Neuronal stem cell (in vitro differentiated cells): ENCODE data around the gene APOBEC3C.
"Not testable (repeated sequence)": the region's sequence is repeated elsewhere in the genome, so short reads cannot be mapped to it uniquely, and the experiment has no call there.

Experiments used
- DNase-seq: peaks from one replicate; pipeline ENCODE4 v3.0.0-alpha.2; 2013; ENCODE audit warnings: low spot score
- H2AFZ ChIP-seq: one replicate; pipeline ENCODE4 v1.6.1; 2013; ENCODE audit warnings: mild to moderate bottlenecking, low read length, inconsistent platforms
- H2AK5ac ChIP-seq: 2 replicates; pipeline ENCODE4 v1.6.1; 2013; ENCODE audit warnings: low read depth, mild to moderate bottlenecking, inconsistent platforms, low read length, moderate library complexity, mixed read lengths
- H2BK120ac ChIP-seq: 2 replicates; pipeline ENCODE4 v1.6.1; 2013; ENCODE audit warnings: low read depth, mild to moderate bottlenecking, inconsistent platforms, low read length, moderate library complexity, mixed read lengths
- H2BK12ac ChIP-seq: one replicate; pipeline ENCODE4 v1.6.1; 2013; ENCODE audit warnings: low read length, inconsistent platforms
- H2BK15ac ChIP-seq: 2 replicates; pipeline ENCODE4 v1.6.1; 2013; ENCODE audit warnings: mild to moderate bottlenecking, low read length, inconsistent platforms, mixed read lengths
- H2BK5ac ChIP-seq: one replicate; pipeline ENCODE4 v1.6.1; 2013; ENCODE audit warnings: inconsistent platforms, mild to moderate bottlenecking, low read length, moderate library complexity
- H3K14ac ChIP-seq: one replicate; pipeline ENCODE4 v1.6.1; 2013; ENCODE audit warnings: low read length, inconsistent platforms
- H3K18ac ChIP-seq: 2 replicates; pipeline ENCODE4 v1.6.1; 2013; ENCODE audit warnings: low read length, inconsistent platforms
- H3K23ac ChIP-seq: 2 replicates; pipeline ENCODE4 v1.6.1; 2013; ENCODE audit warnings: low read depth, mild to moderate bottlenecking, mixed read lengths, low read length, inconsistent platforms; ENCODE audit not compliant: poor library complexity
- H3K27ac ChIP-seq: replicated peaks from 3 replicates; pipeline ENCODE4 v1.5.1; 2013; ENCODE audit warnings: low read length, inconsistent platforms
- H3K27me3 ChIP-seq, 3 experiments: 2 replicates each; pipeline ENCODE4 v1.6.1; 2013; ENCODE audit warnings: low read length in 3 of 3, mild to moderate bottlenecking in 2 of 3, inconsistent platforms in 1 of 3, low read depth in 1 of 3, mixed read lengths in 1 of 3, moderate library complexity in 1 of 3; ENCODE audit not compliant: control insufficient read depth in 3 of 3, insufficient read depth in 3 of 3
- H3K36me3 ChIP-seq, 2 donors: replicated peaks in 1 of 2; 2 replicates each; pipeline ENCODE4 v1.6.1; 2013; ENCODE audit warnings: low read length in 2 of 2; ENCODE audit not compliant: control insufficient read depth in 2 of 2, insufficient read depth in 2 of 2
- H3K4ac ChIP-seq: 2 replicates; pipeline ENCODE4 v1.6.1; 2013; ENCODE audit warnings: inconsistent platforms, mild to moderate bottlenecking, low read length, moderate library complexity
- H3K4me1 ChIP-seq, 2 donors: 1 replicate in 1 of 2; 2 replicates in 1 of 2; pipeline ENCODE4 v1.6.1; 2013; ENCODE audit warnings: low read length in 2 of 2, low read depth in 1 of 2; ENCODE audit not compliant: control insufficient read depth in 2 of 2, insufficient read depth in 1 of 2
- H3K4me2 ChIP-seq: one replicate; pipeline ENCODE4 v1.6.1; 2013; ENCODE audit warnings: mild to moderate bottlenecking, low read length, inconsistent platforms; ENCODE audit not compliant: insufficient read depth, poor library complexity, severe bottlenecking
- H3K4me3 ChIP-seq, 2 donors: 2 replicates each; pipeline ENCODE4 v1.5.1; 2013; ENCODE audit warnings: low read length in 2 of 2, mild to moderate bottlenecking in 2 of 2, inconsistent platforms in 1 of 2, moderate library complexity in 1 of 2
- H3K79me1 ChIP-seq: one replicate; pipeline ENCODE4 v1.6.1; 2013; ENCODE audit warnings: low read depth, mild to moderate bottlenecking, inconsistent platforms, low read length, moderate library complexity
- H3K9ac ChIP-seq: one replicate; pipeline ENCODE4 v1.6.1; 2013; ENCODE audit warnings: mild to moderate bottlenecking, low read depth, low read length, inconsistent platforms; ENCODE audit not compliant: poor library complexity
- H3K9me3 ChIP-seq, 2 donors: replicated peaks in 1 of 2; 2 replicates each; pipeline versions ENCODE3 to v1.6.1; 2013; ENCODE audit warnings: low read length in 2 of 2, mild to moderate bottlenecking in 2 of 2, inconsistent platforms in 1 of 2, low read depth in 1 of 2, mixed read lengths in 1 of 2, moderate library complexity in 1 of 2; ENCODE audit not compliant: control insufficient read depth in 2 of 2, insufficient read depth in 1 of 2
- H4K8ac ChIP-seq: one replicate; pipeline ENCODE4 v1.6.1; 2013; ENCODE audit warnings: low read depth, mild to moderate bottlenecking, inconsistent platforms, low read length, moderate library complexity
- H4K91ac ChIP-seq: one replicate; pipeline ENCODE4 v1.6.1; 2013; ENCODE audit warnings: low read length, low read depth, mild to moderate bottlenecking, inconsistent platforms; ENCODE audit not compliant: poor library complexity
- WGBS, 2 donors: extraction: QIAGEN DNeasy Blood & Tissue Kit; methylation state at CpG; one replicate each; pipeline ENCODE4 v1.1.7; 2013; ENCODE audit warnings: missing lambda C conversion rate in 2 of 2, mixed read lengths in 1 of 2; ENCODE audit not compliant: insufficient read length in 2 of 2, insufficient replicate concordance in 1 of 2; ENCODE audit errors: extremely low coverage in 2 of 2; 5-methylcytosine and 5-hydroxymethylcytosine counted together

The APOBEC3C gene

GRCh38 chr22:38980587-38980986, 33.5 kb upstream of the APOBEC3C start:
- not testable (repeated sequence) for H3K4me3 ChIP-seq, DNase-seq, H2BK120ac ChIP-seq, H3K9ac ChIP-seq, H3K4me2 ChIP-seq, H3K23ac ChIP-seq, H4K91ac ChIP-seq, H3K4ac ChIP-seq, H2BK12ac ChIP-seq, H3K27ac ChIP-seq, H2BK5ac ChIP-seq, H2AK5ac ChIP-seq, H2BK15ac ChIP-seq, H3K79me1 ChIP-seq, H3K18ac ChIP-seq, H3K36me3 ChIP-seq, H3K27me3 ChIP-seq, H4K8ac ChIP-seq, H3K14ac ChIP-seq
- no CpG with 5 or more reads among the region's 10 CpGs for WGBS, 2 donors
- Histone ChIP-seq H3K4me1 (peaks cover 6 to 11% of the 10 kb centered on the region in 2 donors), H3K9me3 (peaks cover 8 to 13% of the 10 kb centered on the region in 2 donors), H2AFZ (peak overlapping the region; percentile 51)

GRCh38 chr22:38981005-38981991, 32.8 kb upstream of the APOBEC3C start:
- no peaks in the 10 kb centered on the region for H3K79me1 ChIP-seq
- H3K9me3 ChIP-seq, result peaks cover 4 to 7% of the 10 kb centered on the region in 2 donors
- H3K14ac ChIP-seq, result no peak overlapping the region
- H4K91ac ChIP-seq, result no peak overlapping the region
- H3K4ac ChIP-seq, result no peak overlapping the region
- no CpG with 5 or more reads among the region's 27 CpGs for WGBS, 2 donors
- no peak overlapping the region for H2BK120ac ChIP-seq
- H3K27ac ChIP-seq, result no peak overlapping the region
- peak overlapping the region; percentile 97 for H2AFZ ChIP-seq
- peak overlapping the region; percentile 14 for H2BK15ac ChIP-seq
- H2AK5ac ChIP-seq, result no peak overlapping the region
- H2BK5ac ChIP-seq, result no peak overlapping the region
- DNase-seq, result peak; percentile 26
- no peak overlapping the region for H2BK12ac ChIP-seq
- no peaks in the 10 kb centered on the region for H3K27me3 ChIP-seq
- peak overlapping the region in 1 of 2 donors; percentile 45 for H3K4me3 ChIP-seq
- no peak overlapping the region for H3K9ac ChIP-seq
- no peaks in the 10 kb centered on the region for H3K36me3 ChIP-seq
- no peak overlapping the region for H3K4me2 ChIP-seq
- H3K4me1 ChIP-seq, result peaks cover 6 to 11% of the 10 kb centered on the region in 2 donors
- peak overlapping the region; percentile 93 for H3K18ac ChIP-seq
- H4K8ac ChIP-seq, result no peak overlapping the region
- no peak overlapping the region for H3K23ac ChIP-seq

GRCh38 chr22:38981992-38982927, 31.8 kb upstream of the APOBEC3C start, which contains the start of gene APOBEC3B:
TSS of gene APOBEC3B (plus strand) at chr22:38982347. CDS start at chr22:38982454, 107 bp downstream.
- no peak within 1 kb of the TSS for H2BK12ac ChIP-seq
- H3K4ac ChIP-seq, result no peak within 1 kb of the TSS
- no peak within 1 kb of the TSS for H3K9ac ChIP-seq
- WGBS, 2 donors, result no CpG with 5 or more reads among the region's 16 CpGs
- peaks cover 6 to 11% of the 10 kb centered on the region in 2 donors for H3K4me1 ChIP-seq
- H3K4me2 ChIP-seq, result peak within 1 kb of the TSS; percentile 26
- H2BK15ac ChIP-seq, result peak within 1 kb of the TSS; percentile 14
- H3K27ac ChIP-seq, result no peak within 1 kb of the TSS
- H4K8ac ChIP-seq, result no peak within 1 kb of the TSS
- peak within 1 kb of the TSS; percentile 97 for H2AFZ ChIP-seq
- no peak within 1 kb of the TSS for H4K91ac ChIP-seq
- no peak within 1 kb of the TSS for H2BK120ac ChIP-seq
- no peaks in the 10 kb centered on the region for H3K36me3 ChIP-seq
- H3K14ac ChIP-seq, result no peak within 1 kb of the TSS
- peak within 1 kb of the TSS in 1 of 2 donors; percentile 45 for H3K4me3 ChIP-seq
- no peaks in the 10 kb centered on the region for H3K27me3 ChIP-seq
- H3K23ac ChIP-seq, result no peak within 1 kb of the TSS
- H3K9me3 ChIP-seq, result peaks cover 4 to 7% of the 10 kb centered on the region in 2 donors
- DNase-seq, result peak; percentile 41
- H3K18ac ChIP-seq, result peak within 1 kb of the TSS; percentile 93
- no peak within 1 kb of the TSS for H2BK5ac ChIP-seq
- no peaks in the 10 kb centered on the region for H3K79me1 ChIP-seq
- H2AK5ac ChIP-seq, result peak within 1 kb of the TSS; percentile 24
